Effector memory CD8-positive, alpha-beta T cell (primary cell): ENCODE data around the gene TP53AIP1.

Experiments
- ATAC-seq: fragments of 150-1000 bp; cut with Tn5 transposase; replicated peaks from 2 replicates; pipeline ENCODE4 v1.10.0; 2021; ENCODE audit warnings: mild to moderate bottlenecking, moderate library complexity
- DNase-seq, 3 experiments: peaks; one replicate each; pipeline ENCODE4 v3.0.0; 2021
- H3K27ac Mint-ChIP-seq, 2 donors: one replicate each; pipeline ENCODE4 v1.8.0; 2022; ENCODE audit warnings: mild to moderate bottlenecking in 2 of 2, mixed read lengths in 2 of 2, moderate library complexity in 2 of 2
- H3K27me3 Mint-ChIP-seq, 2 donors: one replicate each; pipeline ENCODE4 v1.8.0; 2022; ENCODE audit warnings: mixed read lengths in 2 of 2
- H3K36me3 Mint-ChIP-seq: one replicate; pipeline ENCODE4 v1.8.0; 2022; ENCODE audit warnings: mild to moderate bottlenecking, moderate library complexity, mixed read lengths; ENCODE audit not compliant: insufficient read depth
- H3K4me1 Mint-ChIP-seq, 2 donors: one replicate each; pipeline ENCODE4 v1.8.0; 2022; ENCODE audit warnings: low read depth in 2 of 2, mixed read lengths in 2 of 2
- H3K4me3 Mint-ChIP-seq, 2 donors: one replicate each; pipeline ENCODE4 v1.8.0; 2022; ENCODE audit warnings: mild to moderate bottlenecking in 2 of 2, mixed read lengths in 2 of 2, moderate library complexity in 2 of 2
- H3K9me3 Mint-ChIP-seq, 2 donors: one replicate each; pipeline ENCODE4 v1.8.0; 2022; ENCODE audit warnings: mixed read lengths in 2 of 2

TP53AIP1 gene

GRCh38 chr11:128940156-128940555 is 2.5 kb downstream of the TP53AIP1 start:
- Mint-ChIP-seq H3K27ac (no peak overlapping the region), H3K4me3 (no peak overlapping the region), H3K36me3 (no peaks in the 10 kb centered on the region), H3K4me1 (peaks cover 0 to 2% of the 10 kb centered on the region in 2 donors), H3K9me3 (no peaks in the 10 kb centered on the region), H3K27me3 (peaks cover 30 to 77% of the 10 kb centered on the region in 2 donors)
- DNase-seq (no peak), ATAC-seq (no peak)

DNA sequence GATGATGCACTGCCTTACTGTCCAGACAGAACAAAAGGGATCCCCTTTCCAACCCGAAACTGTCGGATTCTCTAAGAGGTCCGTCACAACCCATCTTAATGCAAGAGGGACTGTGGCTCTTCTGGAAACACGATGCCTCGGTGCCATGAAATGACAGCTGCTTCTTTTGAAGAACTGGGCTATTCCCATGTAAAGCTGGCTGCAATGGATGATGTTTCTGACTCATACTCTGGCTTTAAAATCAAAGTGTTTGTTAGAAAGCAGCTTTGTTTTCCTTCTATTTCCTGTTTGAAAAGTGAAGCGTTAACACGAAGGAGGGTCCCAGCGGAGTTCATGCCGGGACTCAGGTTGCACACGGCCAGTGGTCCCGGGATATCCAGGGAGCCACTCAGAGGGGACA is 3.1 kb downstream of the TP53AIP1 start:
- Mint-ChIP-seq H3K27me3 (peaks cover 24 to 77% of the 10 kb centered on the region in 2 donors), H3K27ac (no peak overlapping the region), H3K36me3 (no peaks in the 10 kb centered on the region), H3K9me3 (no peaks in the 10 kb centered on the region), H3K4me1 (peaks cover 0 to 2% of the 10 kb centered on the region in 2 donors), H3K4me3 (no peak overlapping the region)
- ATAC-seq = no peak
- DNase-seq = no peak

GRCh38 chr11:128938156-128938885 is 4.3 kb downstream of the TP53AIP1 start:
- DNase-seq (no peak), ATAC-seq (no peak)
- Mint-ChIP-seq H3K27me3 (peaks cover 16 to 76% of the 10 kb centered on the region in 2 donors), H3K4me1 (peaks cover 0 to 2% of the 10 kb centered on the region in 2 donors), H3K9me3 (no peaks in the 10 kb centered on the region), H3K27ac (no peak overlapping the region), H3K36me3 (no peaks in the 10 kb centered on the region), H3K4me3 (no peak overlapping the region)

DNA sequence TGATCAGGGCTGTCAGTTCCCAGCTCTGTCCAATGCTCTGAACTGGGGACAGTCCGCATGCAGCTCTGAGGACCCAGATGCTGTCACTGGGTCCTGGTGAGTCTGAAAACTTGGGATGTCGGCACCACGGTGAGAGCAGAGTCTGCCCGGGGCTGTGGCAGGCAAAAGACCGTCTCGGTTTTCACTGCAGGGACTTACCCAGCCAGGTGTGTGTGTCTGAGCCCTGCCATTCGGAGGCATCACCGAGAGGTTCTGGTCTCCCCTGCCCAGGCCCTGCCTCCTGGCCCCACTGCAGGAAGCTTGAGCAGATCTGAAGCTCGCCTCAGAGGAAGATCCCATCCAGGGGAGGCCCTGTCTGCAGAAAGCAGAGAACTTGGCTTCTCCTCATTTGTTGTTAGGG is 5.2 kb downstream of the TP53AIP1 start:
- Mint-ChIP-seq H3K4me3 (no peak overlapping the region), H3K27me3 (peaks cover 13 to 76% of the 10 kb centered on the region in 2 donors), H3K9me3 (no peaks in the 10 kb centered on the region), H3K27ac (no peak overlapping the region), H3K4me1 (peaks cover 0 to 2% of the 10 kb centered on the region in 2 donors), H3K36me3 (no peaks in the 10 kb centered on the region)
- ATAC-seq (no peak), DNase-seq (no peak)

GRCh38 chr11:128936606-128937251 is 5.9 kb downstream of the TP53AIP1 start:
- Mint-ChIP-seq H3K9me3 (no peaks in the 10 kb centered on the region), H3K4me3 (no peak overlapping the region), H3K27me3 (peaks cover 13 to 76% of the 10 kb centered on the region in 2 donors), H3K27ac (no peak overlapping the region), H3K36me3 (no peaks in the 10 kb centered on the region), H3K4me1 (peaks cover 0 to 2% of the 10 kb centered on the region in 2 donors)
- DNase-seq = no peak
- ATAC-seq = no peak

DNA sequence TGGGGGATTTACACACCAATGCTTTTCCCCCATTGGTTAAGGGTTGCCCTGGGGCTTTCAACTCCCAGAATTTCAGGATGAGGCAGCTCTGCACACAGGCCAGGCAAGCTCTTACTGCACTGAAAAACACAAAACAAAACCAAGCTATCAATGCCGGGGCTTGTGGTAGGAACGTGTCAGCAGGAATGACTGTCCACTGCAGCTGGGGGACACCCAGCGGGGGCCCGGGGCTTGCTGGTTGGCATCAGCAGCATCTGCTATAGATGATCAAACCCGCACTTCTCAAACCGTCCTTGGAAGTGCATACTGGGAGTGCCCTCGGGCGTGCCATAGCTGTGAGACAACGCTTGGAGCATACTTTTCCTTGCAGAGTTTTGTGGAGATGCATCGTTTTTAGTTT is 7.7 kb downstream of the TP53AIP1 start:
- no peaks in the 10 kb centered on the region for H3K36me3 Mint-ChIP-seq
- no peaks in the 10 kb centered on the region for H3K9me3 Mint-ChIP-seq
- H3K4me1 Mint-ChIP-seq = peaks cover 0 to 2% of the 10 kb centered on the region in 2 donors
- H3K4me3 Mint-ChIP-seq = no peak overlapping the region
- no peak for DNase-seq
- H3K27me3 Mint-ChIP-seq = peaks cover 0 to 61% of the 10 kb centered on the region in 2 donors
- no peak for ATAC-seq
- H3K27ac Mint-ChIP-seq = no peak overlapping the region

- Mint-ChIP-seq H3K4me3 (no peak overlapping the region), H3K4me1 (peaks cover 0 to 3% of the 10 kb centered on the region in 2 donors), H3K9me3 (no peaks in the 10 kb centered on the region), H3K27ac (no peak overlapping the region), H3K36me3 (peaks cover 3% of the 10 kb centered on the region), H3K27me3 (peaks cover 0 to 63% of the 10 kb centered on the region in 2 donors)
- no peak for ATAC-seq
- no peak for DNase-seq
Measured at GRCh38 chr11:128934351-128934750, 8.3 kb downstream of the TP53AIP1 start.

GRCh38 chr11:128933481-128934178 is 9.0 kb downstream of the TP53AIP1 start:
- no peak overlapping the region for H3K27ac Mint-ChIP-seq
- H3K36me3 Mint-ChIP-seq = peaks cover 3% of the 10 kb centered on the region
- peaks cover 0 to 58% of the 10 kb centered on the region in 2 donors for H3K27me3 Mint-ChIP-seq
- no peak for DNase-seq
- no peak overlapping the region for H3K4me3 Mint-ChIP-seq
- ATAC-seq = no peak
- H3K4me1 Mint-ChIP-seq = peaks cover 2 to 4% of the 10 kb centered on the region in 2 donors
- no peaks in the 10 kb centered on the region for H3K9me3 Mint-ChIP-seq

- peaks cover 9 to 10% of the 10 kb centered on the region in 2 donors for H3K4me1 Mint-ChIP-seq
- peaks cover 5 to 60% of the 10 kb centered on the region in 2 donors for H3K27me3 Mint-ChIP-seq
- ATAC-seq (no peak), DNase-seq (no peak)
- H3K27ac Mint-ChIP-seq = no peak overlapping the region
- no peaks in the 10 kb centered on the region for H3K9me3 Mint-ChIP-seq
- peaks cover 3% of the 10 kb centered on the region for H3K36me3 Mint-ChIP-seq
- H3K4me3 Mint-ChIP-seq = no peak overlapping the region
Measured at GRCh38 chr11:128931668-128932067, 11.0 kb downstream of the TP53AIP1 start.

DNA sequence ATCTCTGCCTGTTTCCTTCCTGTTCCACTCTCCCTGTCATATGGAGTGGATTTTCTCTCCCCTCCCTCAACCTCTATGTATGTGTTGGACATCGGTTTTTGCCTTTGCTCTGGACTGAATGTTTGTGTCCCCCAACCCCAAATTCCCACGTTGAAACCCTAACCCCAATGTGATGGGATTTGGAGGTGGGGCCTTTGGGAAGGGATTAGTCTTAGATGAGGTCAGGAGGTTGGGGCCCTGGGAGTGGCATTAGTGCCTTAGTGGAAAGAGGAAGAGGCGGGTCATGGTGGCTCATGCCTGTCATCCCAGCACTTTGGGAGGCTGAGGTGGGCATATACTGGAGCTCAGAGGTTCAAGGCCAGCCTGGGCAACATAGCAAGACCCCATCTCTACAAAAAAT is 11.6 kb downstream of the TP53AIP1 start:
- Mint-ChIP-seq H3K9me3 (no peaks in the 10 kb centered on the region), H3K4me3 (no peak overlapping the region), H3K4me1 (peaks cover 9 to 10% of the 10 kb centered on the region in 2 donors), H3K36me3 (peaks cover 3% of the 10 kb centered on the region), H3K27ac (no peak overlapping the region), H3K27me3 (peaks cover 5 to 64% of the 10 kb centered on the region in 2 donors)
- DNase-seq (no peak), ATAC-seq (no peak)

GRCh38 chr11:128929991-128930390 is 12.7 kb downstream of the TP53AIP1 start:
- Mint-ChIP-seq H3K4me3 (no peak overlapping the region), H3K9me3 (no peaks in the 10 kb centered on the region), H3K27ac (peak overlapping the region in 1 of 2 donors; percentile 28), H3K27me3 (peaks cover 5 to 68% of the 10 kb centered on the region in 2 donors), H3K36me3 (peaks cover 3% of the 10 kb centered on the region), H3K4me1 (peaks cover 9 to 10% of the 10 kb centered on the region in 2 donors)
- ATAC-seq = no peak
- no peak for DNase-seq

- no peak overlapping the region for H3K4me3 Mint-ChIP-seq
Measured at GRCh38 chr11:128929468-128929867, 13.2 kb downstream of the TP53AIP1 start.

DNA sequence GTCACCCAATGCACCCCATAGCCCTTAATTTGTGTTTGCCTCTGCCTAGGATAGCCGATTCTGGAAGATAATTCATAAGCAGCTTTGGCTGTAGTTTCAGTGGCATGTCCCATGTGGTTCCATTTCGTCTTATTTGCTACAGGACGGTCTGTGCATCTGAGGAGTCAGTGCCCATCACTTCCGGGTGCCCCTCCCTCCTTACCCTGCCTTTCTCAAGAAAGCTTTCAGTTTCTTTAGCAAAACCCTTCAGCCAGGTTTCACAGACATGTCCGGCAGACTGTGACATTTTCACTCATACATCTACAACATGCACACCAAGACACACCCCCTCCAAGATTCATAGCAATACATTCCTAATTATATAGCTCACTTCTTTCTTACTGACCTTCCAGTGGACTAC is 14.3 kb downstream of the TP53AIP1 start:
- peak; percentile 58 for ATAC-seq
- DNase-seq = no peak
- Mint-ChIP-seq H3K4me1 (peaks cover 9 to 10% of the 10 kb centered on the region in 2 donors), H3K4me3 (peak overlapping the region; percentile 7 to 20), H3K27ac (peak overlapping the region in 1 of 2 donors; percentile 36), H3K36me3 (peaks cover 3% of the 10 kb centered on the region), H3K9me3 (no peaks in the 10 kb centered on the region), H3K27me3 (peaks cover 12 to 69% of the 10 kb centered on the region in 2 donors)

More at GRCh38 chr11:128929468-128929867, 13.2 kb downstream of the TP53AIP1 start:
- H3K27me3 Mint-ChIP-seq = peaks cover 6 to 68% of the 10 kb centered on the region in 2 donors
- peaks cover 9 to 10% of the 10 kb centered on the region in 2 donors for H3K4me1 Mint-ChIP-seq
- peaks cover 3% of the 10 kb centered on the region for H3K36me3 Mint-ChIP-seq
- peak overlapping the region in 1 of 2 donors; percentile 28 for H3K27ac Mint-ChIP-seq
- no peak for ATAC-seq
- H3K9me3 Mint-ChIP-seq = no peaks in the 10 kb centered on the region
- DNase-seq = no peak
